ENCODE data around the gene FBLN2. TPM values are rescaled to one million over a fixed set of nuclear protein-coding genes. Genes with fewer than 3 reads are reported as not detected.
A peak's percentile ranks its signal among the peaks of the same experiment; 100 is the strongest.

The FBLN2 gene
- total RNA-seq, 2 donors from 2014 or later = 12.8 to 318 TPM

- Histone ChIP-seq H3K9me3 (no peaks in the 10 kb centered on the region), H3K36me3 (no peaks in the 10 kb centered on the region), H3K27ac (no peak overlapping the region), H3K27me3 (replicated peaks; ENCODE audit: insufficient read depth) (no peaks in the 10 kb centered on the region), H3K4me3 (no peak overlapping the region), H3K4me1 (replicated peaks) (no peaks in the 10 kb centered on the region)
- 93% methylated on average over 6 of the region's 6 CpGs for WGBS
- no peak for DNase-seq (ENCODE audit: low spot score)
- TF ChIP-seq POLR2AphosphoS5 (IDR thresholded peaks at IDR 0.05) (no peak), POLR2A (IDR thresholded peaks at IDR 0.05) (no peak), CTCF (IDR thresholded peaks at IDR 0.05) (no peak)
- intact Hi-C loops (cut with DNase I) = no loop called here
Measured at GRCh38 chr3:13514639-13515435, 34.1 kb upstream of the FBLN2 start.

- no peak for DNase-seq (ENCODE audit: low spot score)
- Histone ChIP-seq H3K36me3 (no peaks in the 10 kb centered on the region), H3K9me3 (no peaks in the 10 kb centered on the region), H3K4me3 (no peak overlapping the region), H3K4me1 (replicated peaks) (no peaks in the 10 kb centered on the region), H3K27ac (peak overlapping the region; percentile 20 to 27), H3K27me3 (replicated peaks; ENCODE audit: insufficient read depth) (no peaks in the 10 kb centered on the region)
- TF ChIP-seq CTCF (IDR thresholded peaks at IDR 0.05) = no peak
- no peak for TF ChIP-seq POLR2A (IDR thresholded peaks at IDR 0.05)
- no peak for TF ChIP-seq POLR2AphosphoS5 (IDR thresholded peaks at IDR 0.05)
- 73% methylated on average over 25 of the region's 26 CpGs for WGBS
- intact Hi-C loops (cut with DNase I) = no loop called here
Measured at GRCh38 chr3:13515786-13516759, 32.9 kb upstream of the FBLN2 start.

- Histone ChIP-seq H3K27ac (peak overlapping the region; percentile 20 to 27), H3K9me3 (no peaks in the 10 kb centered on the region), H3K27me3 (replicated peaks; ENCODE audit: insufficient read depth) (no peaks in the 10 kb centered on the region), H3K36me3 (no peaks in the 10 kb centered on the region), H3K4me3 (no peak overlapping the region), H3K4me1 (replicated peaks) (no peaks in the 10 kb centered on the region)
- DNase-seq (ENCODE audit: low spot score) = no peak
- intact Hi-C loops (cut with DNase I) = no loop called here
- WGBS = 78% methylated on average over 9 of the region's 9 CpGs
- TF ChIP-seq CTCF (IDR thresholded peaks at IDR 0.05) (no peak), POLR2A (IDR thresholded peaks at IDR 0.05) (no peak), POLR2AphosphoS5 (IDR thresholded peaks at IDR 0.05) (no peak)
Measured at GRCh38 chr3:13516760-13517135, 32.2 kb upstream of the FBLN2 start.

GRCh38 chr3:13517253-13517977 is 31.5 kb upstream of the FBLN2 start:
- H3K4me3 ChIP-seq = no peak overlapping the region
- H3K36me3 ChIP-seq = no peaks in the 10 kb centered on the region
- H3K27me3 ChIP-seq (replicated peaks; ENCODE audit: insufficient read depth) = no peaks in the 10 kb centered on the region
- TF ChIP-seq POLR2A (IDR thresholded peaks at IDR 0.05) = no peak
- TF ChIP-seq CTCF (IDR thresholded peaks at IDR 0.05) = no peak
- no peak for TF ChIP-seq POLR2AphosphoS5 (IDR thresholded peaks at IDR 0.05)
- H3K27ac ChIP-seq = peak overlapping the region; percentile 27 to 38
- no peak for DNase-seq (ENCODE audit: low spot score)
- no peaks in the 10 kb centered on the region for H3K4me1 ChIP-seq (replicated peaks)
- H3K9me3 ChIP-seq = no peaks in the 10 kb centered on the region
- WGBS = 73% methylated on average over 17 of the region's 18 CpGs
- intact Hi-C loops (cut with DNase I) = no loop called here
